Kidney epithelial cell (primary cell): ENCODE results near the gene APOC3. TPM values are rescaled to one million over a fixed set of nuclear protein-coding genes. Genes with fewer than 3 reads are reported as not detected.

Source experiments
- DNase-seq: peaks from one replicate; pipeline ENCODE4 v3.0.0-alpha.2; 2010; ENCODE audit warnings: low read depth
- H3K27me3 ChIP-seq: 2 replicates; pipeline ENCODE4 v1.6.0; 2011; ENCODE audit warnings: low read length; ENCODE audit not compliant: control insufficient read depth, insufficient read depth
- H3K36me3 ChIP-seq: 2 replicates; pipeline ENCODE4 v1.5.1; 2011; ENCODE audit warnings: low read length; ENCODE audit not compliant: control insufficient read depth, insufficient read depth
- H3K4me3 ChIP-seq: 2 replicates; pipeline ENCODE4 v1.5.1; 2011; ENCODE audit warnings: low read depth, mild to moderate bottlenecking, control low read depth, low read length
- CTCF ChIP-seq: IDR thresholded peaks from 2 replicates; pipeline ENCODE4 v1.5.1; 2011; ENCODE audit warnings: mild to moderate bottlenecking, moderate library complexity, low read length, control low read depth, inconsistent platforms; ENCODE audit not compliant: insufficient read depth, poor library complexity, severe bottlenecking
- total RNA-seq: library from RNA; depleted of rRNA; stranded (reverse); fragments of >200 nt; gene quantifications from 2 replicates; pipeline ENCODE4 v1.2.3, GENCODE V29; 2015

Gene APOC3
- total RNA-seq, 1 donor from 2014 or later, result not detected

GRCh38 chr11:116862951-116863350, 33.2 kb downstream of the APOC3 start:
- no peak for DNase-seq
- H3K36me3 ChIP-seq, result peaks cover 2% of the 10 kb centered on the region
- TF ChIP-seq CTCF, result no peak

GRCh38 chr11:116864531-116864930, 34.8 kb downstream of the APOC3 start:
- no peaks in the 10 kb centered on the region for H3K27me3 ChIP-seq
- H3K36me3 ChIP-seq, result no peaks in the 10 kb centered on the region
- no peak overlapping the region for H3K4me3 ChIP-seq
- DNase-seq, result no peak
- TF ChIP-seq CTCF, result no peak

More at GRCh38 chr11:116862951-116863350, 33.2 kb downstream of the APOC3 start:
- Histone ChIP-seq H3K27me3 (no peaks in the 10 kb centered on the region), H3K4me3 (no peak overlapping the region)

GRCh38 chr11:116865696-116866095, 36.0 kb downstream of the APOC3 start:
- H3K27me3 ChIP-seq, result no peaks in the 10 kb centered on the region
- H3K36me3 ChIP-seq, result peaks cover 1% of the 10 kb centered on the region
- no peak overlapping the region for H3K4me3 ChIP-seq
- no peak for DNase-seq
- TF ChIP-seq CTCF, result no peak

- no peak overlapping the region for H3K4me3 ChIP-seq
- TF ChIP-seq CTCF, result no peak
- H3K36me3 ChIP-seq, result peaks cover 1% of the 10 kb centered on the region
- H3K27me3 ChIP-seq, result no peaks in the 10 kb centered on the region
- no peak for DNase-seq
Measured at GRCh38 chr11:116866804-116867455, 37.2 kb downstream of the APOC3 start.

GRCh38 chr11:116867619-116868018, 37.9 kb downstream of the APOC3 start:
- no peak overlapping the region for H3K4me3 ChIP-seq
- no peak for TF ChIP-seq CTCF
- no peak for DNase-seq
- peaks cover 1% of the 10 kb centered on the region for H3K36me3 ChIP-seq
- no peaks in the 10 kb centered on the region for H3K27me3 ChIP-seq

- no peak for DNase-seq
- H3K27me3 ChIP-seq, result no peaks in the 10 kb centered on the region
- H3K36me3 ChIP-seq, result peaks cover 1% of the 10 kb centered on the region
- H3K4me3 ChIP-seq, result no peak overlapping the region
- TF ChIP-seq CTCF, result no peak
Measured at GRCh38 chr11:116868066-116868465, 38.4 kb downstream of the APOC3 start.
